PC-3 (cell line): ENCODE data around the gene TMEM271. TPM values are rescaled to one million over a fixed set of nuclear protein-coding genes. Genes with fewer than 3 reads are reported as not detected.

Experiments
- ATAC-seq: fragments of 200-7000 bp; cut with Tn5 transposase; 2 replicates; pipeline ENCODE4 v1.9.1; 2020; ENCODE audit warnings: mild to moderate bottlenecking, moderate library complexity
- BruUV-seq: library from RNA; stranded (reverse); fragments of 400-500 nt; replicated peaks from 2 replicates; lab custom pipeline; 2021; lab: Mats Ljungman, UMichigan
- CTCF ChIA-PET: fragments of 300-600 bp; sonication (Branson Sonifier 250); formaldehyde crosslinking; loops from one replicate; lab custom pipeline; 2022; ENCODE audit warnings: antibody characterized with exemption; lab: Charles Lee
- POLR2A ChIA-PET: fragments of 300-600 bp; sonication (Branson Sonifier 250); formaldehyde crosslinking; loops from one replicate; lab custom pipeline; 2022; ENCODE audit warnings: antibody characterized with exemption; ENCODE audit not compliant: unreplicated experiment; lab: Charles Lee
- DNase-seq: peaks from one replicate; pipeline ENCODE4 v3.0.0-alpha.2; 2015
- H2AFZ ChIP-seq: fragments of 300-600 bp; sonication (generic); 2 replicates; pipeline ENCODE4 v1.6.0; 2016; ENCODE audit warnings: antibody characterized with exemption, low read length
- H3F3A ChIP-seq: fragments of 300-600 bp; sonication (generic); one replicate; pipeline ENCODE4 v1.6.0; 2017; ENCODE audit warnings: antibody characterized with exemption, low read length, control low read depth, mild to moderate bottlenecking; ENCODE audit not compliant: unreplicated experiment
- H3K27ac ChIP-seq: fragments of 300-600 bp; sonication (generic); 2 replicates; pipeline ENCODE4 v1.5.1; 2016; ENCODE audit warnings: mild to moderate bottlenecking, low read length
- H3K27me3 ChIP-seq: fragments of 300-600 bp; sonication (generic); 2 replicates; pipeline ENCODE4 v1.6.1; 2016; ENCODE audit warnings: low read length, mixed read lengths
- H3K36me3 ChIP-seq: fragments of 300-600 bp; sonication (generic); 2 replicates; pipeline ENCODE4 v1.6.1; 2016; ENCODE audit warnings: low read depth, mixed run types, low read length, mixed read lengths
- H3K4me1 ChIP-seq: fragments of 300-600 bp; sonication (generic); 2 replicates; pipeline ENCODE4 v1.5.1; 2016; ENCODE audit warnings: low read length; ENCODE audit not compliant: insufficient read depth
- H3K4me2 ChIP-seq: fragments of 300-600 bp; sonication (generic); 2 replicates; pipeline ENCODE4 v1.6.0; 2016; ENCODE audit warnings: low read length
- H3K4me3 ChIP-seq: fragments of 300-600 bp; sonication (generic); 2 replicates; pipeline ENCODE4 v1.5.1; 2016; ENCODE audit warnings: mild to moderate bottlenecking, low read length, mixed read lengths
- H3K79me2 ChIP-seq: fragments of 300-600 bp; sonication (generic); 2 replicates; pipeline ENCODE4 v1.6.1; 2017; ENCODE audit warnings: low read length, mixed read lengths
- H3K9ac ChIP-seq: fragments of 300-600 bp; sonication (generic); 2 replicates; pipeline ENCODE4 v1.6.0; 2016; ENCODE audit warnings: mild to moderate bottlenecking, low read length
- H3K9me2 ChIP-seq: fragments of 300-600 bp; sonication (generic); replicated peaks from 2 replicates; pipeline ENCODE4 v1.6.1; 2016; ENCODE audit warnings: mixed run types, low read length, mixed read lengths
- H3K9me3 ChIP-seq: fragments of 300-600 bp; sonication (generic); 2 replicates; pipeline ENCODE4 v1.6.1; 2016; ENCODE audit warnings: low read length, mixed read lengths
- H4K20me1 ChIP-seq: fragments of 300-600 bp; sonication (generic); 2 replicates; pipeline ENCODE4 v1.6.1; 2016; ENCODE audit warnings: low read length, mixed read lengths
- EZH2 ChIP-seq: fragments of 300-600 bp; sonication (generic); IDR thresholded peaks from one replicate; pipeline ENCODE4 v1.6.1; 2017; ENCODE audit warnings: antibody characterized with exemption, mild to moderate bottlenecking, low read length; ENCODE audit not compliant: unreplicated experiment
- EZH2phosphoT487 ChIP-seq: fragments of 300-600 bp; sonication (generic); IDR thresholded peaks from 2 replicates; pipeline ENCODE4 v1.6.1; 2018; ENCODE audit warnings: mild to moderate bottlenecking, antibody characterized with exemption, low read length, borderline replicate concordance
- intact Hi-C: fragments of 100-400 bp; cut with micrococcal nuclease; formaldehyde crosslinking; loops from 2 replicates; pipeline ENCODE4 v1.9.0; 2023
- total RNA-seq: library from RNA; depleted of rRNA; stranded (reverse); fragments of >200 nt; gene quantifications from 2 replicates; pipeline ENCODE4 v1.2.3, GENCODE V29; 2014
- TF ChIP-seq, protein P1 (sequence below): fragments of 300-600 bp; sonication (generic); conservative IDR thresholded peaks from 2 replicates; pipeline ENCODE4 v1.5.1; 2017; ENCODE audit warnings: antibody characterized with exemption, low read depth, mild to moderate bottlenecking, low read length

TMEM271 gene
- total RNA-seq, 1 experiment from 2014 or later: not detected

DNA sequence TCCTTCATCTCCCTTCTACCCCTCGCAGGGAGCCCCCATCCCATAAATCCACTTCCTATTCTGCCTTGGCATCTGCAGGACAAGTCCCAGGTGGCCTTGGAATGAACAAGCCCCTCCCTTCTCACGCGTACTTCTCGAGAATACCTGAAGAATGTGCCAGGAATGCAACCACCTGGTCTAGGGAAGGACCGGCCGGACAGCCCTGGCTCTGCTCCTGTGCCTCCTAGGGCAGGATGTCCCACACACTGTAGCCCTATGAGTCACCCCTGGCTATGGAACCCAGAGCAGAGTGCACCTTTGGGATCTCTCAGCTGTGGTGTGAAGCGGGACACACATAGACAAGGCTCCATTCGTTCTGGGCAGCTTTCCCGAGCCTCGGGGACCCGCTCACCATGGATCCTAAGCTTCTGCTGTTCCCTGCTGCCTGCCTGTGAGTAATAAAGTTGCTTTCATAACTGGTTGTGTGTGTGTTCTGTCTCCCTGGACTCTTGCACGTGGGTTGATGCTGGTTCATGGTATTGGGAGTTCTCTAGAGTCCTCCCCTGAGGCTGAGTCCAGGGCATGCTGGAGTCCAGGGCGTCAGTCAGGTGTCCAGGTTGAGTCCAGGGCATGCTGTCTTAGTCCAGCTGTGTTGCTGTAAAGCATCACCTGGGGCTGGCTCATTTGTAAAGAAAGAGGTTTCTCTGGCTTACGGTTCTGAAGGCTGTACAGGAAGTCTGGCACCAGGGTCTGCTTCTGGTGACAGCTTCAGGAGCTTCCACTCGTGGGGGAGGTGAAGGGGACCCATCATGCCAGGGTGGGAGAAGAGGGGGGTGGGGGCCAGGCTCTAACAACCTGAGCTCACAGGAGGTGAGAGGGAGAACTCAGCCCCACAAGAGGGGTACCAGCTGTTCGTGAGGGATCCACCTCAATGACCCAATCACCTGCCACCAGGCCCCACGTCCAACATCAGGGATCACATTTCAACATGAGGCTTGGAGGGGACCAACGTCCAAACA lies 41.8 kb upstream of the TMEM271 start:
- Histone ChIP-seq H3K9ac (no peak overlapping the region), H3K4me3 (no peak overlapping the region), H3K9me2 (no peaks in the 10 kb centered on the region), H3F3A (no peaks in the 10 kb centered on the region), H3K4me2 (no peak overlapping the region), H3K79me2 (no peaks in the 10 kb centered on the region), H3K36me3 (no peaks in the 10 kb centered on the region), H3K27me3 (peaks cover 5% of the 10 kb centered on the region; the same call in 1 of the 2 replicates), H2AFZ (no peak overlapping the region), H4K20me1 (no peaks in the 10 kb centered on the region), H3K4me1 (peaks cover 4% of the 10 kb centered on the region; the same call in 1 of the 2 replicates), H3K9me3 (no peaks in the 10 kb centered on the region), H3K27ac (no peak overlapping the region)
- ChIA-PET CTCF (no interaction called here), POLR2A (interaction anchor here (0.6 kb wide), 1 partner anchor 107 kb away, joined by 8 read pairs; no protein-coding TSS in a partner anchor)
- BruUV-seq: no TSS peak
- ATAC-seq (peak; percentile 54), DNase-seq (peak; percentile 68)
- intact Hi-C loops: no loop called here
- TF ChIP-seq, protein P1, sequence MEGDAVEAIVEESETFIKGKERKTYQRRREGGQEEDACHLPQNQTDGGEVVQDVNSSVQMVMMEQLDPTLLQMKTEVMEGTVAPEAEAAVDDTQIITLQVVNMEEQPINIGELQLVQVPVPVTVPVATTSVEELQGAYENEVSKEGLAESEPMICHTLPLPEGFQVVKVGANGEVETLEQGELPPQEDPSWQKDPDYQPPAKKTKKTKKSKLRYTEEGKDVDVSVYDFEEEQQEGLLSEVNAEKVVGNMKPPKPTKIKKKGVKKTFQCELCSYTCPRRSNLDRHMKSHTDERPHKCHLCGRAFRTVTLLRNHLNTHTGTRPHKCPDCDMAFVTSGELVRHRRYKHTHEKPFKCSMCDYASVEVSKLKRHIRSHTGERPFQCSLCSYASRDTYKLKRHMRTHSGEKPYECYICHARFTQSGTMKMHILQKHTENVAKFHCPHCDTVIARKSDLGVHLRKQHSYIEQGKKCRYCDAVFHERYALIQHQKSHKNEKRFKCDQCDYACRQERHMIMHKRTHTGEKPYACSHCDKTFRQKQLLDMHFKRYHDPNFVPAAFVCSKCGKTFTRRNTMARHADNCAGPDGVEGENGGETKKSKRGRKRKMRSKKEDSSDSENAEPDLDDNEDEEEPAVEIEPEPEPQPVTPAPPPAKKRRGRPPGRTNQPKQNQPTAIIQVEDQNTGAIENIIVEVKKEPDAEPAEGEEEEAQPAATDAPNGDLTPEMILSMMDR: no peak

DNA sequence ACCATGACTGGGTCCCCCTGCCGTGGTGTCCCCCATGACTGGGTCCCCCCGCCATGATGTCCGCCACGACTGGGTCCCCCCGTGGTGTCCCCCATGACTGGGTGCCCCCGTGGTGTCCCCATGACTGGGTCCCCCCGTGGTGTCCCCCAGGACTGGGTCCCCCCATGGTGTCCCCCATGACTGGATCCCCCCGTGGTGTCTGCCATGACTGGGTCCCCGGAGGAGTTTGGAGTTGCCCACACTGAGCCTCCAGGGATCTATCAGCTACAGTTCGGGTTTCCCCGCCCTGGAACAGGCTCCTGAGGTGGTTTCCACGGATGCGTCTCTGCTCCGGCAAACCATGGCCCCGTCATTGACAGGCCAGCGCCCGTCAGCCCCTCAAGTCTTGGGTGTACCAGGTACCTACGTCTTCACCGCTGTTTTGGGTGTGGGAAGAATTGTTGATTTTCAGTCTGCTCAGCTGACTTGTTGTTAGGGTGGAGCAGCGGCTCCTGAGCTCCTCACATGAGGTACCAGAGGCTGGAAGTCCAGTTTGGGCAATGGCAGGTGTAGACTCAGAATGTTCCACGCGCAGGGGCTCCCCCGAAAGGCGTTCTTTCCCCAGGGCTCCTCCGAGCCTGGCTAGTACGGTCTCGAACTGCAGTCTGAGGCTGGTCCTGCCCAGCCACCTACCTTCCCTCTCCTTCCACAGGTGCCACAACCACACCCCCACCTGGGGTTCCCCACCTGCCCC lies 41.0 kb upstream of the TMEM271 start:
- Histone ChIP-seq H3K4me1 (peaks cover 4% of the 10 kb centered on the region; the same call in 1 of the 2 replicates), H2AFZ (no peak overlapping the region), H3K4me3 (no peak overlapping the region), H4K20me1 (no peaks in the 10 kb centered on the region), H3K4me2 (no peak overlapping the region), H3K27me3 (peaks cover 5% of the 10 kb centered on the region; the same call in 1 of the 2 replicates), H3F3A (no peaks in the 10 kb centered on the region), H3K9me2 (no peaks in the 10 kb centered on the region), H3K9me3 (no peaks in the 10 kb centered on the region), H3K27ac (no peak overlapping the region), H3K9ac (no peak overlapping the region), H3K36me3 (no peaks in the 10 kb centered on the region), H3K79me2 (no peaks in the 10 kb centered on the region)
- ChIA-PET POLR2A (no interaction called here), CTCF (no interaction called here)
- DNase-seq (no peak), ATAC-seq (no peak)
- intact Hi-C loops: no loop called here
- no TSS peak for BruUV-seq
- TF ChIP-seq, protein P1: no peak
- TF ChIP-seq EZH2phosphoT487 (no peak), EZH2 (no peak)
